ENCODE results near the gene IL3RA.
"Not testable (repeated sequence)": the region's sequence is repeated elsewhere in the genome, so short reads cannot be mapped to it uniquely, and the experiment has no call there.

IL3RA gene

GRCh38 chrX:1330605-1331004 lies 6.0 kb upstream of the IL3RA start:
- DNase-seq (ENCODE audit: low read depth in 2 of 2): no peak

GRCh38 chrX:1332433-1332832 lies 4.2 kb upstream of the IL3RA start:
- not testable (repeated sequence) for DNase-seq (ENCODE audit: low read depth in 2 of 2)

- no peak for DNase-seq (ENCODE audit: low read depth in 2 of 2)
Observed at GRCh38 chrX:1334854-1335253, 1.7 kb upstream of the IL3RA start.

GRCh38 chrX:1336948-1337779 lies 579 bp downstream of the IL3RA start:
- DNase-seq (ENCODE audit: low read depth in 2 of 2): no peak

- no peak for DNase-seq (ENCODE audit: low read depth in 2 of 2)
Observed at GRCh38 chrX:1341545-1342184, 5.1 kb downstream of the IL3RA start.

GRCh38 chrX:1349606-1350005 lies 13.0 kb downstream of the IL3RA start:
- DNase-seq (ENCODE audit: low read depth in 2 of 2): not testable (repeated sequence)

- no peak for DNase-seq (ENCODE audit: low read depth in 2 of 2)
Observed at GRCh38 chrX:1351981-1352714, 15.6 kb downstream of the IL3RA start.

- DNase-seq (ENCODE audit: low read depth in 2 of 2): no peak
Observed at GRCh38 chrX:1354036-1355019, 17.7 kb downstream of the IL3RA start.

GRCh38 chrX:1355131-1356046 lies 18.8 kb downstream of the IL3RA start:
- no peak for DNase-seq (ENCODE audit: low read depth in 2 of 2)

- DNase-seq (ENCODE audit: low read depth in 2 of 2): no peak
Observed at GRCh38 chrX:1357993-1358392, 21.4 kb downstream of the IL3RA start.

GRCh38 chrX:1358793-1359476 lies 22.4 kb downstream of the IL3RA start:
- DNase-seq (ENCODE audit: low read depth in 2 of 2): no peak

- no peak for DNase-seq (ENCODE audit: low read depth in 2 of 2)
Observed at GRCh38 chrX:1359477-1359873, 22.9 kb downstream of the IL3RA start.

GRCh38 chrX:1360171-1360570 lies 23.6 kb downstream of the IL3RA start:
- DNase-seq (ENCODE audit: low read depth in 2 of 2): no peak

GRCh38 chrX:1361275-1361674 lies 24.7 kb downstream of the IL3RA start:
- DNase-seq (ENCODE audit: low read depth in 2 of 2): no peak

- no peak for DNase-seq (ENCODE audit: low read depth in 2 of 2)
Observed at GRCh38 chrX:1361910-1362309, 25.3 kb downstream of the IL3RA start.

- not testable (repeated sequence) for DNase-seq (ENCODE audit: low read depth in 2 of 2)
Observed at GRCh38 chrX:1366363-1366762, 29.8 kb downstream of the IL3RA start.

- no peak for DNase-seq (ENCODE audit: low read depth in 2 of 2)
Observed at GRCh38 chrX:1368385-1368698, 31.8 kb downstream of the IL3RA start.

GRCh38 chrX:1378306-1378759 lies 41.7 kb downstream of the IL3RA start:
- DNase-seq (ENCODE audit: low read depth in 2 of 2): no peak

- DNase-seq (ENCODE audit: low read depth in 2 of 2): no peak
Observed at GRCh38 chrX:1380672-1381233, 44.2 kb downstream of the IL3RA start.

All from stimulated activated CD8-positive, alpha-beta memory T cell treated with anti-CD3 and anti-CD28 coated beads, Interleukin-2, amount 100 ng/mL, for 1 hour (primary cell).